Fibroblast of skin of left quadriceps (primary cell): ENCODE data around the gene VSTM5.
"Not testable (repeated sequence)": the region's sequence is repeated elsewhere in the genome, so short reads cannot be mapped to it uniquely, and the experiment has no call there.

Experiments
- DNase-seq, 2 experiments: peaks; one replicate each; pipeline ENCODE4 v3.0.0-alpha.2; 2013; ENCODE audit warnings: low read depth in 2 of 2

The VSTM5 gene

DNA sequence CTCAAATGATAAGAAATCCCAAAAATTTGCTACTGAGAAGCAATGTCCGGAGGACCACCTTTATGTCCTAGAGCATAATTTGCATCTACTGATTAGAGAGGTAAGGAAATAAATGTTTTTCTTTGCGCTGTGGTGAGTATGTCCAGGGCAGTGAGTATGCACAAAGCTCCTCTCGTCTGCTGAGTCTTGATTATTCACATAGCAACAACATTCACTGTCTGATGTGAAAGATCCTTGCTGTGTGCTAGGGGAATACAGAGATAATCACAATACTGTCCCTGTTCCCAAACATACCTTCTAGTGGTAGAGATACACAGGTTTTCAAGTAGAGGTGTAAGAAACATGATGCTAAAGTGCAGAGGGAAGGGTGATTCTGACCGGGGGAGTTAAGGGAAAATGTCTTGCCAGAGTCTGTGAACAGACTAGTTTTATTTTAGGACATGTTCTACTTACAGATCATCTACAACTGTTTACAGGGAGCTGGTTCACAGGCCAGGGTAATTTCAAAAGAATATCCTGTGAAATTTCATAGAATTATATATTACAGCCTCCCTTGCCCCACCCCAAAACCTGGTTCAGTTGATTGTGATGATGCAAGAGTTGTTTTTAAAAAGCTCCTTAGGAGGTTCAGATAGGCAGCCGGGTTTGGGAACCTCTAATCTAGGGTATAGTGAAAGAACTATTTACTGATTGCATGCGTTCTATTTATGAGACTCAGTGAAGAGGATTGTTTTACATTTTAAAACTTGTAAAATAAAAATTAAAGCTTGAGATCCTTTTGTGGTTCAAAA lies 53.8 kb downstream of the VSTM5 start:
- no peak for DNase-seq

DNA sequence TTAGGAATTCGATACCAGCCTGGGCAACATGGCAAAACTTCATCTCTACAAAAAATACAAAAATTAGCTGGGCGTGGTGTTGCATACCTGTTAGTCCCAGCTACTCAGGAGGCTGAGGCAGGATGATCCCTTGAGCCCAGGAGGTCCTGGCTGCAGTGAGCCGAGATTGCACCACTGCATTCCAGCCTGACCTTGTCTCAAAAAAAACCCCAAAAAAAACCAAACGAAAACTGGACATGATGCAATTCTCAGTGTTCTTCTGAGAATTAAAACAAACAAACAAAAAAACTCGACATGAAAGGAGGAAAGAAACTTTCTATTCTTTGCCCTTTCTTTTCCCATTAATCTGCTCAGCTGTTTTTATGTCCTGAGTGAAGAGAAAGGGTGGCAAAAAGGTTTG lies 58.9 kb downstream of the VSTM5 start:
- no peak for DNase-seq

GRCh38 chr11:93784935-93785360 lies 65.5 kb downstream of the VSTM5 start:
- no peak for DNase-seq

DNA sequence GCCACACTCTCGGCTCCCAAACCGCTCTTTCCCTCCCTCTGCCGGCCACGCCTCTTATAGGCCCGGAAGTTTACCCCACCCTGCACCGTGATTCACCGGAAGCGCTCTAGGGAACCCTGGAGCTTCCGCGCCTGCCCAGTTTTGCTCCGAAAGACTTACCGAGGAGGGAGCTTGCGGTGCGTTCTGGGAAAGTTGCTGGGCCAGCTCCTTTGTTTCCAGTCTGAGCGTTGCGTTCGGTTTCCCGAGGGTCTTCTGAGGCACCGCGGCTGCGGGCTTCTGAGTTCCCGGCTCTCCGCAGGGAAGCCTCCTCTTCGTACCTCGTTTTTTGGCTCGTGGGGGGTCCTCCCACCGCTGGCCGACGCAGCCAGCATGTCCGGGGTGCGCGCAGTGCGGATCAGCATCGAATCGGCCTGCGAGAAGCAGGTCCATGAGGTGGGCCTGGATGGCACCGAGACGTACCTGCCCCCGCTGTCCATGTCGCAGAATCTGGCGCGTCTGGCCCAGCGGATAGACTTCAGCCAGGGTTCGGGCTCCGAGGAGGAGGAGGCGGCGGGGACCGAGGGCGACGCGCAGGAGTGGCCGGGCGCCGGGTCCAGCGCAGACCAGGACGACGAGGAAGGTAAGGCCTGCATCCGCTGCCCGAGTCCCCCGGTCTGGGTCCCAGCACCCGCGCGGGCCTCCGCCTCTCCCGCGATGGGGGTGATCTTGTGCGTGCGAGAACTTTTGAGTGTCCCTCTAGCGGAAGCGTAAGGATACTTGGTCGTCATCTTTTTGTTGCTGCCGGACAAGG lies 66.1 kb downstream of the VSTM5 start, which contains the start of gene MED17:
Gene MED17, plus strand, starts transcription at position 138 of the 790 bp plus-strand sequence. Its CDS starts 232 bp downstream, at position 370.
- DNase-seq: peak; percentile 85 to 86

DNA sequence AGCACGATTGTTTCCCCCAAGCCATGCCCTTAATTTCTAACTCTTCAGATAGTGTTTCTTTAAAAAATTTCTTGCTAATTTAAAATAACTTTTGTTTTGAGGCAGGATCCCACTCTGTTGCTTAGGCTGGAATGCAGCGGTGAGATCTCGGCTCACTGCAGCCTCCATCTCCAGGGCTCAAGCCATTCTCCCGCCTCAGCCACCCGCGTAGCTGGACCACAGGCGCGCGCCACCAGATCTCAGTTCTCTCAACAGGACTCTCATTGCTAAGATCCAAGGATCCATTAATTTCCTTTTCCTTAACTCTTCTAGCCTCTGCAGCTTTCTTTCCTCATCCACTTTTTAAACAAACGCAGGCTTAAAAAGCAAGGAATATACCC lies 66.7 kb downstream of the VSTM5 start:
- DNase-seq: no peak

DNA sequence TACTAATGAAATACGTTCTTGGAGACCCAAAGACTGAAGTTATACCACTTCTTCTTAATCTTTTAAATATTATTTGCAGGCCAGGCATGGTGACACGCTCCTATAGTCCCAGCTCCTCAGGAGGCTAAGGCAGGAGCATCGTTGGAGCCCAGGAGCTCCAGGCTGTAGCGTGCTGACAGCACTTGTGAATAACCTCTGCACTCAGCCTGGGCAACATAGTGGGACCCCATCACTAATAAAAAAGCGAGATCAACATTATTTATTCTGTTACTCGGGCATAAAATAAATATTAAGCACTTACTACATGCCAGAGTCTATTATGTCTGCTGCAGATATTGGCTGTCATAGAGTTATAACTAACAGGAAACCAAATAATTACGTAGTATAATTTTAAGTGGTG lies 67.1 kb downstream of the VSTM5 start:
- no peak for DNase-seq

GRCh38 chr11:93775289-93775688 lies 75.1 kb downstream of the VSTM5 start:
- no peak for DNase-seq

GRCh38 chr11:93774560-93774959 lies 75.9 kb downstream of the VSTM5 start:
- not testable (repeated sequence) for DNase-seq

GRCh38 chr11:93773601-93774200 lies 76.7 kb downstream of the VSTM5 start:
- DNase-seq: no peak

DNA sequence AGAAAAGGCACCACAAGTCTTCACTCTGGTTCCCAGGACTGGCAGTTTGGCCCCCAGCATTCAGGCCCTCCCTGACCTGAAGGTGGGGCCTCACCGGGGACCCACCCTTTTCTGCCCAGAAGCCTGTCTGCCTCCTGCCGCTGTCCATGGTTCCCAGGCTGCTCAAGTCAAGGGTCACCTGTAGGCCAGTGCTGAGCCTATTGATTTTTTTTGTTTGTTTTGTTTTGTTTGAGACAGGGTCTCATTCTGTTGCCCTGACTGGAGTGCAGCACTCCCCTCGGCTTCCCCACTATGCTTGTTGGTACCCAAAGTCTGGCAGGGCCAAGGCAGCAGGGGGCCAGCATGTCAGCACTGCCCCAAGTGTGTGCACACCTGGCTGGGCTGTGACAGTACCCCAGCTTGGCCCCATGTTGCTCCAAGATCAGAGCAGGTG lies 77.4 kb downstream of the VSTM5 start:
- DNase-seq: no peak

DNA sequence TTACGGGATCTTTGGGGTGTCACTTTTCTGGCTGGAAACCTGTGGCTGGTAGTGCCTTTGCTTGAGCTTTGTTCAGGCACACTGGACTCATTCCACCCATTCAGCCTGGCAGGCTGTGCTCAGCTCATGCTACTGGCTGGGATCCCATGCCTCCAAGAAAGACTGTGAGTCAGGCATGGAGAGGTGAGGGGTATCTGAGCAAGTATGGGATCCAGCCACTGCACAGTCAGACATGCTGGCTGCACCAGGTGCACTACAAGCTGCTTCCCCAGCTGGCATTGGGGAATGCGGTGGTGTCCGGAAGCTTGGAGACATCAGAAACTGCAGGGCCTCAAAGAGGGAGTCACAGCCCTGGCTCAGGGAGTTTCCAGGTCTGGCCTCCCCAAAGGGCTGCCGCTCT lies 78.3 kb downstream of the VSTM5 start:
- no peak for DNase-seq

- no peak for DNase-seq
These were observed 80.3 kb downstream of the VSTM5 start for GRCh38 chr11:93770160-93770559.
